ENCODE measurements around the gene ARMH3.

ARMH3 gene

GRCh38 chr10:101828766-101829551 is 227.0 kb downstream of the ARMH3 start:
- DNase-seq = no peak

GRCh38 chr10:101827919-101828600 is 227.9 kb downstream of the ARMH3 start:
- no peak for DNase-seq

DNA sequence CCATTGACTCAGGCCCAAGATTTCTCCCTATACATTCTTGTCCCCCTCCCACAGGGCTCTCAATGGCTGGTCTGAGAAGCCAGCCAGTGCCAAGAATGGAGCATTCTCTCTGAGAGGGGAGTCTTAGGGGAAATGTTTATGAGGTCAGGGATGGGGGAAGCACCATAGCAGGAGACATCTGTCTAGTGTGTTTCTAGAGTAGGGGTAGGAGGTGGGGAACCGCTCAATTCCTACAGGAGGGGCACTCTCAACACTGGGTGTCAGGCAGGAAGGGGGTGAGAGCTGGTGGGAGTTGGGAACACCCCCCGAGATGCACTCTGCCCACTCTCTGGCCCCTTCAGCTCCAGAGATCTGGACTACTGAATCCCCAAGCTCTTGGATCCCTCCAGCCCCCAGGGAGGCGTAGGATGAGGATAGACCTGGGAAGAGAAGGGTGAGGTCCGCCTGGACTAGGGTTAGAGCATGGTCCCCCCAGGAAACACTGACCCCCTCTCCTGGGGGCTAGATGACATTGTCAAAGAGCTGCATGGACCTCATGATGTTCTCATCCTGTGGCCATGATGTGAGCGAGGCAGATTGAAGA is 229.0 kb downstream of the ARMH3 start:
- no peak for DNase-seq

- DNase-seq = peak; percentile 89
Observed at GRCh38 chr10:101824736-101825135, 231.2 kb downstream of the ARMH3 start.

DNA sequence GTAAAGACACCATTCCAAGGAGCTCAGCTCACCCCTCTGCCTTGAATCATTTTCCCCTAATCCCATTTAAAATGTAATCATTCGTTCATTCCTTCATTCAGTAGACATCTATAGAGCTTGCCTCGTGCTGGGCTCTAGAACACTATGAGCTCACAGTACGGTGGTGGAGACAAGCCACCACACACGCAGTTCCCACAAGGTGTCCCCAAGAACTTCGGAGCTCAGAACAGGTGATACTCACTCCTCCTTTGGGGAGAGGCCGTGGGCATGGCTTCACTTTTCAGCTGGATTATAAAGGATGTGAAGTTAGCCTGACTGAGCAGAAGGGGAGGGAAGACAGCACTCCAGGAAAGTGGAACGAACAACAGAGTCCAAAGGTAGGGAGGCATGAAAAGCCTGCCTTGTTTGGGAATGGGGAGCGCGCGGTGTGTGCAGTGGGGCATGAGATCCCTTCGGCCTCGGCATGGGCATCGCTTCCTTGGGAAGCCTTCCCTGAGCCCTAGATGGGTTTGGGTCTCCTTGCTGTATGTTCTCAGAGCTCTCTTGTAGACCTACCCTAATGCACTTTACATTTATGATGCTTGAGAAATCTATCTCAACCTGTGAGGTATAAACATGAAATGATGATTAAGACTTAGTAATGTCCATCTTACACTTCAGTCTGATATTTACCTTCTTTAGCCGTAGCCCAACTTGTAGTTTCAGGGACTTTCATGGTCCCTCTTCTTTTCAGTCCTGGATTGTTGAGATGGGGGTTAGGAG is 236.9 kb downstream of the ARMH3 start:
- DNase-seq = no peak

- DNase-seq = peak; percentile 100
Observed at GRCh38 chr10:101818119-101818871, 237.7 kb downstream of the ARMH3 start, which contains the start of gene OGA. Gene OGA, minus strand, starts transcription at chr10:101818444. Its CDS starts 422 bp downstream, at chr10:101818022.

DNA sequence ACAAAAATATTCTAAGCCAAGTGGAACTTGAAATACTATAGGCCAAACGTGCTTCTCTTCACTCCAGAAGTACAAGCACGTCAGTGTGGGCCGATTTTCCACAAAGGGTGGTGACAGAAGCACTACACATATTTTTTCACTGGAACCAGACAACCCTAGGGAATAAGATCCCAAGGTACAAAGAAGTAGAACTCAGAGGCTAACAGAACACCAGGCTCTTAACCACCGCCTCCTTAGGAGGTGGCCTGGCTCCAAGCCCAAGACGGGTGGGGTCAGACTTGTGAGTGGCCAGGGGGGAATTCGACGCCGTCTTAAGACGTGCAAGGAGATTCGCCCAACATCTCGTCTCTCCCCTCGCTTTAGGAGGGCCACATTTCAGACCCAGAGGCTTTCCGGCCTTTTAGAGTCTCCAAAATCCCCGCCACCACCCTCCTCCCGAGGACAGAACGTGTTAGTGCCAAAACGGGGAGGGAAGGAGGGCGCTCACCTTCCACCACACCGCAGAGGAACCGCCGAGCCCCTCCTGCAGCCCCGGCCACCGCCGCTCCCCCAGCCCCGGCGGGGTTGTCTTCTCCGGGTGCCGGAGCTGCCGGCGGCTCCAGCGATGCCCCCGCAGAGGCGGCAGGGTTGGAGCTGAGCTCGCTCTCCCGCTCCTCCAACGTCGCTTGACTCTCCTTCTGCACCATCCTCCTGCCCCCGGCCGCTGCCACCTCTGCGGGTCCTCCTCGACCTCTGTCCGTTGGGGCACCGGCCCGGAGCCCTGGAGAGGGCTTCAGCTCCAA is 238.4 kb downstream of the ARMH3 start:
- DNase-seq = peak; percentile 97

DNA sequence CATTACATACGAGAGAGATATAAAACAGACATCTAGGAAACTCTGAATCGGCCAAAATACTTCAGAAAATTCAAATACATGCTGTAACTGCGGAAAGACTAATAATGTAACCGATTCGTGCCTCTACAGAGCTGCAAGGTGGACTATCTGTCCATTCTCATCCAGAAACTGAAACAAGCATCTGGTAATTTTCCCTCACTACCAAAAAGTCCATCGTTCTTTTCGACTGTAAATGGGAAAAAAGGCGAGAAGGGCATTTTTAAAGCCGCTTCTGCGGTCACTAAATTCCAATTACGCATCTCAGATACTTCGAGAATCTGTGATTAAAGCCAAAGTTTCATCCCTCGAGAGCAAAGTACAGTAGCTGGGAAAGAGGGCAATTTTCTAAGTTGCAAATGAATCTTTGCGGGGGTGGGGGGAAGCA is 239.0 kb downstream of the ARMH3 start:
- no peak for DNase-seq

- no peak for DNase-seq
Observed at GRCh38 chr10:101816376-101816775, 239.6 kb downstream of the ARMH3 start.

DNA sequence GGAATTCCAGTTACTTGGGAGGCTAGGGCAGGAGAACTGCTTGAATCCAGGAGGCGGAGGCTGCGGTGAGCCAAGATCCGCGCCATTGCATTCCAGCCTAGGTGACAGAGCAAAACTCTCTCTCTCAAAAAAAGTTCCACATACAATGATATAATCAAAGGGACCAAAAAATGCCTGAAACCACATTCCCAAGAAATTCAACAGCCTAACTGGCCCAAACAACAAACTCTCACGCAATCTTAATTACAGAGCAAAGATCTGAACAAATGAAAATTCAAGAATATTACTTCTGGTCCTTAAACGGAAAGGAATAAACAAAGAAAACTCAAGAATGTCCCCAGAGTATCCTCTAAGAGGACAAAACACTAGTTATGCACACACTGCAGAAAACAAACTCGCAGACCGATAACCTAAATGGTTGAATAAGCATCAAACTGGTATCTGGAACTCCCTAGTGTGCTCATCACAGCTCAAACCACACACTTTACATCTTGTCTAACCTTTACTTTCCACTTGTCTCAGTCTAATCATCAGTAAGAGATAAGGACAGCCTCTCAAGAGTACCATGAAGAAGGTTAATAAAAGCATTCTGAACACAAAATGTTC is 241.4 kb downstream of the ARMH3 start:
- peak; percentile 33 for DNase-seq

DNA sequence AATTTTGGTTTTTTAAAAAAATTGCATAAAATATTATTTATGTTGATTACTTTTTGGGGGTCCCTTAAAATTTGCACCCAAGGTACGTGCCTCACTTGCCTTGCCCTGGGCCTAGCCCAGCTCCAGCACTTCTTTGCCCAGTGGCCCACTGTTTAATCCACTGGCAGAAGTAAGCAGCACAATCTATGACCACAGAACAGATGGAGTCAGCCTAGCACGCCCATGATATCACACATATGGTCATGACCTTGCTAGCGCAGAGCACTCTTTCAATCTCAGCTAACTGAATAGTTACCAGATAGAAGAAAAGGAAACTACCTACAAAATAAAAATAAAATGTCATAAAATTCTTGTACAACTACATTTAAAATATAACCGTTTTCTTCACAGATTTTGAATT is 243.4 kb downstream of the ARMH3 start:
- no peak for DNase-seq

- no peak for DNase-seq
Observed at GRCh38 chr10:101807158-101807557, 248.8 kb downstream of the ARMH3 start.

- DNase-seq = no peak
Observed at GRCh38 chr10:101803511-101803910, 252.5 kb downstream of the ARMH3 start.

- DNase-seq = peak; percentile 57
Observed at GRCh38 chr10:101797403-101798059, 258.4 kb downstream of the ARMH3 start.

Measured in hematopoietic multipotent progenitor cell treated with erythropoietin and hydrocortisone succinate and interleukin-3 and kit ligand, for 8 days (in vitro differentiated cells).